Keratinocyte (primary cell): ENCODE measurements around the gene ALG14. TPM values are rescaled to one million over a fixed set of nuclear protein-coding genes. Genes with fewer than 3 reads are reported as not detected.

Source experiments
- DNase-seq: peaks from one replicate; pipeline ENCODE4 v3.0.0-alpha.2; 2011; ENCODE audit warnings: low read depth, missing footprints, low spot score
- FAIRE-seq: peaks from 2 replicates; lab custom pipeline; 2011; peaks lifted over from hg19 to GRCh38; lab: Jason Lieb, UNC
- H2AFZ ChIP-seq: 2 replicates; pipeline ENCODE4 v1.6.0; 2012; ENCODE audit warnings: low read length, control low read depth, inconsistent platforms; ENCODE audit not compliant: control insufficient read depth
- H3K27ac ChIP-seq: 2 replicates; pipeline ENCODE4 v1.5.1; 2011; ENCODE audit warnings: low read length; ENCODE audit not compliant: control insufficient read depth, insufficient read depth
- H3K27me3 ChIP-seq: 3 replicates; pipeline ENCODE4 v1.6.0; 2011; ENCODE audit warnings: low read length; ENCODE audit not compliant: control insufficient read depth, insufficient read depth; ENCODE audit errors: extremely low read depth
- H3K36me3 ChIP-seq, 2 experiments: 2 replicates in 1 of 2; 3 replicates in 1 of 2; pipeline ENCODE4 v1.5.1; 2011; ENCODE audit warnings: low read length in 2 of 2, mild to moderate bottlenecking in 1 of 2; ENCODE audit not compliant: control insufficient read depth in 2 of 2, insufficient read depth in 2 of 2; ENCODE audit errors: extremely low read depth in 1 of 2
- H3K4me1 ChIP-seq: 3 replicates; pipeline ENCODE4 v1.5.1; 2011; ENCODE audit warnings: low read length; ENCODE audit not compliant: control insufficient read depth, insufficient read depth; ENCODE audit errors: extremely low read depth
- H3K4me2 ChIP-seq: 3 replicates; pipeline ENCODE4 v1.6.0; 2011; ENCODE audit warnings: low read depth, low read length; ENCODE audit not compliant: control insufficient read depth, insufficient read depth; ENCODE audit errors: extremely low read depth
- H3K4me3 ChIP-seq, 3 experiments: fragments of 200-600 bp in 1 of 3; sonication (generic) in 1 of 3; 2 replicates in 2 of 3; 3 replicates in 1 of 3; pipeline ENCODE4 v1.5.1; 2011 to 2016; ENCODE audit warnings: low read length in 3 of 3, mild to moderate bottlenecking in 3 of 3, control low read depth in 2 of 3, inconsistent platforms in 1 of 3, low read depth in 1 of 3, mixed read lengths in 1 of 3, mixed run types in 1 of 3, moderate library complexity in 1 of 3; ENCODE audit not compliant: control insufficient read depth in 2 of 3, insufficient read depth in 2 of 3; ENCODE audit errors: extremely low read depth in 1 of 3
- H3K79me2 ChIP-seq: 2 replicates; pipeline ENCODE4 v1.6.0; 2012; ENCODE audit warnings: low read length; ENCODE audit not compliant: control insufficient read depth, insufficient read depth
- H3K9ac ChIP-seq: 3 replicates; pipeline ENCODE4 v1.6.0; 2011; ENCODE audit warnings: low read length; ENCODE audit not compliant: control insufficient read depth, insufficient read depth; ENCODE audit errors: extremely low read depth
- H3K9me1 ChIP-seq: 3 replicates; pipeline ENCODE4 v1.6.0; 2011; ENCODE audit warnings: low read length; ENCODE audit not compliant: control insufficient read depth, insufficient read depth; ENCODE audit errors: extremely low read depth
- H3K9me3 ChIP-seq: 2 replicates; pipeline ENCODE4 v1.5.1; 2012; ENCODE audit warnings: low read depth, low read length; ENCODE audit not compliant: control insufficient read depth
- H4K20me1 ChIP-seq: 3 replicates; pipeline ENCODE4 v1.6.0; 2011; ENCODE audit warnings: low read length; ENCODE audit not compliant: control insufficient read depth, insufficient read depth; ENCODE audit errors: extremely low read depth
- EZH2 ChIP-seq: IDR thresholded peaks from one replicate; pipeline ENCODE4 v1.6.1; 2012; ENCODE audit warnings: inconsistent platforms, mild to moderate bottlenecking, low read length, moderate library complexity
- dilution Hi-C: fragments of 300-500 bp; cut with MboI; formaldehyde crosslinking; loops from one replicate; pipeline ENCODE4 v1.7.0; 2020; ENCODE audit warnings: low sequenced_read_pairs; ENCODE audit not compliant: extremely low pct_ligation_motif_present
- polyA plus RNA-seq, 5 experiments: library from polyadenylated mRNA; depleted of rRNA in 3 of 5; stranded (reverse) in 3 of 5; stranded (forward) in 1 of 5; unstranded in 1 of 5; fragments of >200 nt; gene quantifications; 1 replicate in 1 of 5; 2 replicates in 3 of 5; 3 replicates in 1 of 5; pipeline versions ENCODE4 v1.2.1 to v1.2.3, GENCODE V29; 2011 to 2012; ENCODE audit warnings: missing spikeins in 2 of 5, low read depth in 1 of 5, low replicate concordance in 1 of 5
- TF ChIP-seq, protein P1 (sequence below), 3 experiments: IDR thresholded peaks in 1 of 3; conservative IDR thresholded peaks in 1 of 3; optimal IDR thresholded peaks in 1 of 3; 2 replicates in 2 of 3; 3 replicates in 1 of 3; pipeline versions ENCODE3 to v1.5.1; 2011; ENCODE audit warnings: low read length in 3 of 3, mild to moderate bottlenecking in 3 of 3, moderate library complexity in 2 of 3, control low read depth in 1 of 3, inconsistent platforms in 1 of 3; ENCODE audit not compliant: insufficient read depth in 2 of 3; ENCODE audit errors: extremely low read depth in 1 of 3

The ALG14 gene
- polyA plus RNA-seq, 1 donor (not counting 4 experiments of a cell fraction or from before 2014, with no cell fraction given): 4.6 TPM

DNA sequence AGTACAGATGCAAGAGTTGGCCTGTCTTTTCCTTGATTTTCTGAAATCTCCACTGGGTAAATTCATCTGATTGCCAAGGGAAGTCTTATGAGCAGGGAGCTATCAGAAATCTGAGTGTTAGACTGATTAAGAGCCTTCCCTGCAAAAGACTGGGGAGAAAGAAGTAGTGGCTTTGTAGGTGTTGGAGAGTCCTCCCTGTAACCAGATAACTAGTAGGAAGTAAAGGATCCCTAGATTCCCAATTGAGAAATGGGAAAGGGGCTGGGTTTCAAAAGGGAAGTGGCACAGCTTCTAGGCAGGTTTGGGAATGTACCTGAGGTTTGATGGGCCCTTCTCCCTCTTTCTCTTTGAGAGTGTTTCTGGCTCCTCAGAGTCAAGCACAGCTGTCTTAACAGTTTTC is 46.5 kb upstream of the ALG14 start:
- DNase-seq (no peak), FAIRE-seq (no peak)
- no peaks in the 10 kb centered on the region for H3K9me1 ChIP-seq
- peaks cover 9% of the 10 kb centered on the region for H3K4me1 ChIP-seq
- H3K9me3 ChIP-seq: no peaks in the 10 kb centered on the region
- no peak overlapping the region for H2AFZ ChIP-seq
- H3K9ac ChIP-seq: no peak overlapping the region
- no peak overlapping the region for H3K27ac ChIP-seq
- TF ChIP-seq EZH2: peak; percentile 9
- TF ChIP-seq, protein P1, sequence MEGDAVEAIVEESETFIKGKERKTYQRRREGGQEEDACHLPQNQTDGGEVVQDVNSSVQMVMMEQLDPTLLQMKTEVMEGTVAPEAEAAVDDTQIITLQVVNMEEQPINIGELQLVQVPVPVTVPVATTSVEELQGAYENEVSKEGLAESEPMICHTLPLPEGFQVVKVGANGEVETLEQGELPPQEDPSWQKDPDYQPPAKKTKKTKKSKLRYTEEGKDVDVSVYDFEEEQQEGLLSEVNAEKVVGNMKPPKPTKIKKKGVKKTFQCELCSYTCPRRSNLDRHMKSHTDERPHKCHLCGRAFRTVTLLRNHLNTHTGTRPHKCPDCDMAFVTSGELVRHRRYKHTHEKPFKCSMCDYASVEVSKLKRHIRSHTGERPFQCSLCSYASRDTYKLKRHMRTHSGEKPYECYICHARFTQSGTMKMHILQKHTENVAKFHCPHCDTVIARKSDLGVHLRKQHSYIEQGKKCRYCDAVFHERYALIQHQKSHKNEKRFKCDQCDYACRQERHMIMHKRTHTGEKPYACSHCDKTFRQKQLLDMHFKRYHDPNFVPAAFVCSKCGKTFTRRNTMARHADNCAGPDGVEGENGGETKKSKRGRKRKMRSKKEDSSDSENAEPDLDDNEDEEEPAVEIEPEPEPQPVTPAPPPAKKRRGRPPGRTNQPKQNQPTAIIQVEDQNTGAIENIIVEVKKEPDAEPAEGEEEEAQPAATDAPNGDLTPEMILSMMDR (optimal IDR thresholded peaks at IDR 0.05 in 1 of 3, IDR thresholded peaks at IDR 0.05 in 1 of 3, conservative IDR thresholded peaks at IDR 0.05 in 1 of 3; ENCODE audit: extremely low read depth in 1 of 3, insufficient read depth in 2 of 3, low read length in 3 of 3): no peak
- dilution Hi-C loops: no loop called here
- no peaks in the 10 kb centered on the region for H3K79me2 ChIP-seq
- H3K4me3 ChIP-seq: no peak overlapping the region
- H3K27me3 ChIP-seq: peaks cover 29% of the 10 kb centered on the region
- no peaks in the 10 kb centered on the region for H4K20me1 ChIP-seq
- H3K36me3 ChIP-seq: no peaks in the 10 kb centered on the region
- H3K4me2 ChIP-seq: no peak overlapping the region

DNA sequence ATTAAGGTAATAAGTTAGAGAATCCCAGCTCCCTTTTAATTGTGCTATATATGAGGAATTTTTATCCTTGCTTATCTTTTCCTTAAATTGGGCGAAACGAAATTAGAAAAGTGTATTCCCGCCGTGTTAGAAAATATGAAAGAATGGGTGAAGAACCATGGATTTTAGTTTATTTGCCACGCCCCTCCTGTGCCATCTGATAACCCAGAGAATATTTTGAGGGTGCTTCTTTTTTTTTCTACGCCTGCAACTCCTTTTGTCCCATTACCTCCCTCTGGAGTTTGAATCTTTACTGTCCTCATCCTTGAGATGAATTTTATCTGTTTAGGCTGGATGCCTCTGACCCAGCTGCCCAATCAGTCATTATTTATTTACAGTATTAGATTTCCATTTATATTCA is 46.0 kb upstream of the ALG14 start:
- H3K36me3 ChIP-seq: no peaks in the 10 kb centered on the region
- H2AFZ ChIP-seq: no peak overlapping the region
- H3K4me1 ChIP-seq: peaks cover 9% of the 10 kb centered on the region
- no peak overlapping the region for H3K9ac ChIP-seq
- dilution Hi-C loops: no loop called here
- no peak overlapping the region for H3K4me2 ChIP-seq
- H4K20me1 ChIP-seq: no peaks in the 10 kb centered on the region
- DNase-seq (no peak), FAIRE-seq (no peak)
- peaks cover 29% of the 10 kb centered on the region for H3K27me3 ChIP-seq
- no peaks in the 10 kb centered on the region for H3K9me1 ChIP-seq
- H3K27ac ChIP-seq: no peak overlapping the region
- no peaks in the 10 kb centered on the region for H3K79me2 ChIP-seq
- H3K9me3 ChIP-seq: no peaks in the 10 kb centered on the region
- TF ChIP-seq, protein P1 (optimal IDR thresholded peaks at IDR 0.05 in 1 of 3, IDR thresholded peaks at IDR 0.05 in 1 of 3, conservative IDR thresholded peaks at IDR 0.05 in 1 of 3; ENCODE audit: extremely low read depth in 1 of 3, insufficient read depth in 2 of 3, low read length in 3 of 3): no peak
- TF ChIP-seq EZH2: no peak
- no peak overlapping the region for H3K4me3 ChIP-seq
